ENCODE measurements around the gene PPP2R2B.
"Not testable (repeated sequence)": the region's sequence is repeated elsewhere in the genome, so short reads cannot be mapped to it uniquely, and the experiment has no call there.

The PPP2R2B gene

DNA sequence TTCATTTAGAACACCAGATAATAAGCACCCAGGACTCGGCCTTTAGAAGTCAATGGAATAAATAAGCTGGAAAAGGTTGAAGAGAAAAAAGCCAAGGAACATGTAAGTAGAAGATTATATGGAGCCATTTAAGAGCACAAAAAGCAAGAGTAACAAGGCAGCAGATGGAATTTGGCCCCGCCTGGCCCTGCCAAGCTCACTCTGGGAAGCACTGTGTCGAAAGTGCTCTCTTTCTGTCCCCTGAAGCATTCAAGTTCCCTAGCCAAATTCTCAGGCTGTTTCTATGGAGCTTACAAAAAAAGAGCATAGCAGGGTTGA lies 289.6 kb downstream of the PPP2R2B start:
- DNase-seq = no peak

DNA sequence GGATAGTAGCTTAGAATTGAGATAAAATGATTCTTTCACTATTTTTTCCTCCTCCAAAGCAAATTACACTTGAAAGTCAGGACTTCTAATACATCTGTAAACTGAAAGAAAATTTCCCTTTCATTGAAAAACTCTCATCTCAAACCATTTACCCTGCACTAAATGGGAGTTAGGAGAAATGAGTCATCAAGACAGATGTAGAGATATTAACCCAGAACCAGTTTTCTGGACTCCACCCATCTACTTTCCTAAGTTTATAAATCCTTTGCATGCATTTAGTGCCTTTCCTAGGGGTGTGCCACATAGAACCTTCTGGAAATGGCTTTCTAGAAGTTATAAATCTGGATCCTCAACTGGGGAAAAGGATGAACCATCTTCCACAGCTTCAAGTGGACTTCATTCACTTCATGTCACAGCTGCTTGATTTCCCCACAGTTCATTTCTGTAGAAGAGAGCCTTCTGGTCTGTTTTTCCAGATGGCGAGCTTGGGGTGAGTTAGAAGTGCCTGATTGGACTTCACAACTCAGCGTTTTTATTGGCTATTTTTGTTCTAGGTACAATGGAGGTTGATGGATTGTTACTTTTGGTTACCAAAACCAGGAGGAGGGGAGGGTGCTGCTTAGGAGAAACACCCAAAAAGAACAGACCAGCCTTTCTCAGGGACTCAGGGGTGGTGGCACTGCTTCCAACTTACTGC lies 290.1 kb downstream of the PPP2R2B start:
- no peak for DNase-seq

DNA sequence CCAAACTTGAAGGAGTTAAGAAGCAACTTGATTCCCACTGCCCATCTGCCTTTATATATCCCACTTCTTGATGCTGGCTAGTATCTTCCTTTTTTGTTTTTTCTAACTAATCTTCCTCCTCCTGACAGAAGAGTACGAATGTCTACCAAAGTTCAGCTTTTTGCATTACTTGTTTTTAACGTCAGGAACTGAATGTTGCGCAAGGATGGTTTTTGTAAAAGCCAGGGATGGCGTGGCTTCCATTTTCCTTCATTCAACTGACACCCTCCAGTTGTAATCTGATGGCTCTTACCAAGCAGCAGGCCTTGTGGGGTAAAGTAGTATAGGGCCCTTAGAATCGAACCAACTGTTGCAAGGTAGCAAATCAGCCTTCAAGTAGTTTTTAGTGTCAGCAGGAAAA lies 291.8 kb downstream of the PPP2R2B start:
- DNase-seq = no peak

DNA sequence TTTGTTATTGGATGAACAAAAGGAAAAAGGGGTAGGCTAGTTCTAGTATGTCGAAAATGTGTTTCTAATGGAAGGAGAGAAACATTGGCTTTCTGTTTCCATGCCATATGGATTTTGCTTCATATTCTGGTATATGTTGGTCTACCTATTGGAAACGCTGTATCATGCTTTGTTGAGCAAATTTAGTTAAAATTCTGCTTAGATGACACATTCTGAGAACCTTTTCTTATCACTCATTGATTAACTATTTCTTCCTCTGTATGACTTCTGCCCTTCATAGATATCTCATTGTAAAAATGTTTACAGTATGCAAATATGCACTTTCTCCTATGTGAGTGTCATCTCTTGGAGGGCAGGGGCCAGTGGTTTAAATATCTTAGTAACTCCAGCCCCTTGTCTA lies 293.8 kb downstream of the PPP2R2B start:
- DNase-seq = no peak

DNA sequence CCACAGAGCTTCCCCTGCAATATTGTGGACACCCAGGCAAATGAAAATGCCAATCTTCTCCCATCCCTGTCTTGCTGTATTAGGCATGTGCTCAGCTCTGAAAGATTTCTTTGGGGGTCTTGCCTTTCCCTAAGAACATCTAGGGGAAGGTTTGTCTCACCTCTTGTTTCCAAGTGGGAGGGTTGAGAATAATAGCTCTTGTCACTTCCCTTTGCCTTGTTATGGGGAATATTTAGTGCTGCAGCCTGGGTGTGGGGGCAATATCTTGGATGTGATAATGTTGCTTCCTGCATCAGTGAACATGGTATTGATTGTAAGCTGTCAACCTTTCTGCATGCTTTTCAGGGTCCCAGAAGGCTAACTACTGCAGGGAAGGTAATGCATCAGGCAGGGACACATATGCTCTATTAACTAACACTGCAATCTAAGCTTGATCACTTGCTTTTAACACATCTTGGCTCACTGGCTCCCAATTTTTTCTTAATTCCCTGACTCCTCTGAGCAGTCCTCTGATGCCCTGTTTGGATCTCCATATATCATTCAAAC lies 296.4 kb downstream of the PPP2R2B start:
- no peak for DNase-seq

DNA sequence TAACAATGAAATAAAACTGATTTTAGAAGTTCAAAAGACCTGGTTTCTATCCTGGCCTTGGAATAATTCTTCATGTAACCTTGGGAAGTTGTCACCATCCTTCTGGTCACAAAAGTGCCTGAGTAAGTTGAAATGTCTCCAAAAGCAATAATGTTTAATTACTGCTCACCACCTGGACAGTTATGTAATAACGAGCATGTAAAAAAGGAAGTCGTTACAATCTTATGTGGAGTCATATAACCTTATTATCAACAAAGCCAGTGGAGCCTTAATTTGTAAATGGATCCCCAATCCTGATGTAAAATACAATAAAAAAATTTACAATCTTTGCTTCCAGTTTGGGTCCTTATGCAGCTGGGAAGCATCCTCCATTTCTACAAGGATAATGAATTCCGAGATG lies 298.3 kb downstream of the PPP2R2B start:
- DNase-seq = no peak

DNA sequence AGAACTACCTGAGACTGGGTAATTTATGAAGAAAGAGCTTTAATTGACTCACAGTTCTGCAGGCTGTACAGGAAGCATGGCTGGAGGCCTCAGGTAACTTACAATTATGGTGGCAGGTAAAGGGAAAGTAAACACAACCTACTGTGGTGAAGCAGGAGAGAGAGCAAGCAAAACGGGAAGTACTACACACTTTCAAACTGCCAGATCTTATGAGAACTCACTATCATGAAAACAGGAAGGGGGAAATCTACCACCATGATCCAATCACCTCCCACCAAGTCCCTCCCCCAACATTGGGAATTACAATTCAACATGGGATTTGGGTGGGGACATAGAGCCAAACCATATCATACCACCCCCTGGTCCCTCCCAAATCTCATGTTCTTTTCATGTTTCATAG lies 303.8 kb downstream of the PPP2R2B start:
- DNase-seq = no peak

DNA sequence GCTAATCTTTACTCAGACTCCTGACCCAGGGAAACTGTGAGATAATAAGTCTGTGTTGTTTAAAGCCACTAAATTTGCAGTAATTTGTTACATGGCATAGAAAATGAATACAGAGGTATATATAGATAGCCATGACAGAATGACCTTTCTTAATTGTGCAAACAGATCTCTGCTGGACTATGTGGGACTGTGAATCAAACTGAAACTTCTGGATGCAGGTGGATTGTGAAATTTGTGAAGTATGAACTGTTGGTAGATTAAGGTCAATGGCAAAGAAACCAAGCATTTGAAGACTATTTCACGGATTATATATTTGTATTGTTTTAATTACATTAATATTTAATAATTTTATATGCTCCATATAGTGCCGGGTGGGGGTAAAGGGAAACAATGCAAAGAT lies 310.4 kb downstream of the PPP2R2B start:
- no peak for DNase-seq

DNA sequence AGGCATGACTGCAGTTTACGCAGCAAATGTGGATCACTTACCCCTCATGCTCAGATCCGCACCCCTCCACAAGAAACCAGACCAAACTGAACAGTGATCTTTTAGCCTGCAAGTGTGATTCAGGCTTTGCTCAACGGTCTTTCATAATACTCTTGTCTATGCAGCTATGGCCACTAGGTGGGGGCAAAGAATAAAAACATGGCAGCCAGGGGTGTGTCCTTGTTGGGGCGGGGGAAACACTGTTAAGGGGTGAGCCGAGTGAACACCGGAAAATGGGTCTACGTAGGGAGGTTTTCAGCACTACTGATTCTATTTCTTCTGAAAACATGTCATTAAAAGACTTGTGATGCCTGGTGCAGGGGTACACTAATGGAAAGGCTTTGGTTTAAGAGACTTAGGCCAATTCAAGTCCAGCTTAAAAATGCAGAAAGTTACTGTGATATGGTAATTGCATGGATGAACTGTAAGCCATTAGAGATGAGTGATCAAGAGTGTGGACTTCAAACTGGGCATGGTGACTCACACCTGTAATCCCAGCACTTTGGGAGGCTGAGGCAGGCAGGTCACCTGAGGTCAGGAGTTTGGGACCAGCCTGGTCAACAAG lies 312.7 kb downstream of the PPP2R2B start:
- peak; percentile 73 for DNase-seq

DNA sequence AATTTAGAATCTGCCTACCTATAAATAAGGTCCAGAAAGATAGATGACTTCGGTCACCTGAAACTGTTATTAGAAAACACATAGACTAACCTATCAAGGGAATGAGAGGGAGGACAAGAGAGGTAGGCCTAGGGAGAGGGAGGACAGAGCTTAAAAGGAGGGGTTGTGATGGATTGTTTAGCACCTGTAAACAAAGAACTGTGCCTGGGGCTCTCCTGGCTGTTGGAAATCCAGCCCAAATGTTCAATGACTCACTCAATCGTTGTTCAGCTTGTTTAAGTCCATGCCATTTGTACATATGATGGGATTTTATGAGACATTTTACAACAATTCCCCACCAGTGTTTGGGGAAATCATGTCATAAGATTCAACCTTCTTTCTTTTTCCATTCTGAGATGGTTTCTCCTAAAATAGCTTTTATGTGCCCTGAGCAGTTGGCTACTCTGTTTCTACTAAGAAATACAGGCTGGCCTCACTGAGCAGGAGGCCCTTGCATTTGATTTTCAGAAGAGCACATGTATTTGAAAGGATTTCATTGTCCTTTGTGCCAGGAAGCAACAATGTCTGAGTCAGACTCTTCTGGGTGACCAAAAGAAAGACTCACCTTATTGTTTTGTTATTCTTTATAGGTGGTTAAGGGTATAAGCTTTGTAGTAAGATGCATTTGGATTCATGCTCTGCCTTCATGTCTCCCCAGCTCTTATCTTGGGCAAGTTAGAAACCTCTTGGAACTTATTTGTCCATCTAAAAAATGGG lies 314.4 kb downstream of the PPP2R2B start:
- no peak for DNase-seq

DNA sequence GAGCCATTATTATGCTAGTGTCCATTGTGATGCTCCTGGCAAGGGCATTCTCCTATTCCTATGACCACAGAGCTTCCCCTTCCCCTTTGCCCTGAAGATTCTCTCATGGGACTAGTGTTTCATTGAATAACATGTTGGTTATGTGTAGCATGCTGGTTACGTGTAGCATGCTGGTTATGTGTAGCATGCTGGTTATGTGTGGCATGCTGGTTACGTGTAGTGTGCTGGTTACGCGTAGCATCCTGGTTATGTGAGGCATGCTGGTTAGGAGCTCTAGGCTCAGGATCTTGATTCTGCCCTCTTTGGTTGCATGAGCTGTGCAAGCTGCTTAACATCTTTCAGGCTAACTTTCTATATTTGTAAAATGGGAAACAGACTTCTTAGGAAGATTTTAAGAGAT lies 316.1 kb downstream of the PPP2R2B start:
- no peak for DNase-seq

DNA sequence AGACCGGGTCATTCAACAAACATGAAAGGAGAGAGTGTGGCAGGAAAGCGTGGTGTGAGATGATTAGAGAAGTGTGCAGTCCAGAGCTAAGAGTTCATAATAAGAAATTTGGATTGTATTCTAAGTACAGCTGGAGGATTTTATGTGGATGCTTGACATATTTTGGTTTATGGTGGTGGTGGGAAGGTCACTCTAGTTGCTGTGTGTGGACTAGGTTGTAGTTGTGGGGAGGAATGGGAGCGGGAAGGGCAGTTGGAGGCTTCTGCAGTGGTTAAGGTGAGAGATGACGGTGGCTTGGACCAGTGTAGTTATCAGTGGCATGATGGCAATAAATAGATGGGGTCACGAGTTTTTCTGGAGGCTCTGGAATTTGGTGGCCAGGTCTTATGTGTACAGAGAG lies 316.8 kb downstream of the PPP2R2B start:
- no peak for DNase-seq

DNA sequence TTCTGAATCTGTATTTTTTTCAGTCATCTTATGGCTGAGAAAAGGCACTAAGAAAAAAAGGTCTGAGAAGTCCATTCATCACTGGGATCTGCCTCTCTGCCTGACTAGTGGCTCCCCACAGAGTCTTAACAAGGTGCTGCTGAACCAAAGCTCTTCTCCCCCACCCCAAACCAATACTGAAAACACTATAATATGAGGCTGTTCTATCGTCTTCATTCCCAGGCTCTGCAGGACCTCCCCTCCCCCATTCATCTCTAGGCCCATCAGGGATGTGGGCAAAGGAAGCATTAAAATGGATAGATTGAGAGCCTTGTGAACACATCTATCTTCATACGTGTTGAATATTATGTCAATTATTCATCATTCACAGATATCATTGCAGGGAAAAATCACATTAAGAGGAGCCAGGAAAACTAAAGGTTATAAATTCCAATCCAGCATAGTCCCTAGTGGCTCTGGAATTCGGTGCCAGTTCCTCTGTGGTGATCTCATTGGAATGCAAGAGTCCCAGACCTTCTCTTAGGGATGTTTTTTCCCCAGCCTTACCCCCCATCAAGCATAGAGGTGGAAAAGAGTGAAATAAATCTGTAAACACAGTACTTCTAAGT lies 318.2 kb downstream of the PPP2R2B start:
- DNase-seq = no peak

DNA sequence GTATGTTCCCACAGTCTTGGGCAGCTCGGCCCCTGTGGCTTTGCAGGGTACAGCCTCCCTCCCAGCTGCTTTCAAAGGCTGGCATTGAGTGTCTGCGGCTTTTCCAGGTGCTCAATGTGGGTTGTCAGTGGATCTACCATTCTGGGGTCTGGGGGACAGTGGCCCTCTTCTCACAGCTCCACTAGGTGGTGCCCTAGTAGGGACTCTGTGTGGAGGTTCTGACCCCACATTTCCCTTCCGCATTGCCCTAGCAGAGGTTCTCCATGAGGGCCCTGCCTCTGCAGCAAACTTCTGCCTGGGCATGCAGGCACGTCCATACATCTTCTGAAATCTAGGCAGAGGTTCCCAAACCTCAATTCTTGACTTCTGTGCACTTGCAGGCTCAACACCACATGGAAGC lies 321.7 kb downstream of the PPP2R2B start:
- not testable (repeated sequence) for DNase-seq

DNA sequence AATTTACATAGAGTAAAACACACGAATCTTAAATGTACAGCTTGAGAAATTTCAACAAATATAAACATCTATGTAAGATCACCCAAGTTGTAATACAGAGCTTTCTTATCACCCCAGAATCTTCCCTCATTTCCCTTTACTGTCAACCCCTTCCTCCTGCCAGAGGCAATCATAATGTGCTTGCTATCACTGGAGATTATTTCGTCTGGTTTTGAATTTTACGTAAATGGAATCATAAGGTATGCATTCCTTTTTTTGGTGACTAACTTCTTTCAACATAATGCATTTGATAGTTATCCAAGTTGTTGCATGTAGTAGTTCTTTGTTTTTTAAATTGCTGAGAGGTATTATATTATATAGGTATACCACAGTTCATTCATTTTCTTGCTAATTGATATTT lies 325.1 kb downstream of the PPP2R2B start:
- DNase-seq = no peak

DNA sequence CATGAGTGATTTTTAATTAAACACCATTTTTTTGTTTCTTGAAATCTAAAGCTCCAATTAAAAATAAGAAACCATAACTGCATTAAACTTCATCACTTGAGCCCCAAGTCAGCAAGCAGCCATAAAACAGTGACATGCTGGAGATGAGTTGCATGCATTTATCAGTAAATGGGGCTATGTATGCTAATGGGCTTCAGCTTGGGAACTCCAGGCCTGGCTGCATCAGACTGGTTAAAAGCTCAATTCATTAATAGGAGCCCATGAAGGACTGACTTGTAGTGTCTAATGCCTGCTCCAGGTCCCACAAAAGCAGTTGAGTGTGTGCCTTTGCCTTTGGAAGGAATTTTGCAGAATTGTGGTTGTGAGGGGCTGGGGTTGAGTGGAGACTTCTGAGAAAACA lies 328.9 kb downstream of the PPP2R2B start:
- no peak for DNase-seq

DNA sequence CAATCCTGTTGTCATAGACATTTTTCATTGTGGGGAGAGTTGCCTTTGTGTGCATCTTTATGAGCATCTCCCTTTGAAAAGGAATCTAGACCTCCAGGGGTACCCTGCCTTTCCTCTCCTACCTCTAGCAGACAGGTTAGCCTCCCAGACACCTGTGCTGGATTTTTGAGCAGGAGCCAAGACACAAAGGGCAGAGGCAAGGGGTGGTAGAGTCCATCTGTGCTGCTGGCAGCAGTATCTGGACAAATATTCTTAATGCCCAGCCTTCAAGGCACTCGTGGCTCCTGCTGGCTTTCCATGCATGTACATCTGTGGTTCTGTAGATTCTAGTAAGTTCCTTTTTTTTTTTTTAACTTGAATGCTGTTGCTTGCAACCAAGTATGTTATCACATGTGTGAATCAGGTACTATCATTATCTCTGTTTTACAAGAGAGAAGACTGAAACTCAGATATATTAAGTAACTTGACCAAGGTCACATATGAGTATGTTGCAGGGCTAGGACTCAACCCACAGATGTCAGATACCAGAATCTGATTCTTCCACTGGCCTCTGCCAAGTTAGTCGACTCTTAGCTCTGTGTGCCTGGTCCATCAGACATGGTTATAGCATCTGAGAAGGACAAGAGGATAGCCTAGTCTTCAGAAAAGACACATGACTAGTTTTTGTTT lies 329.6 kb downstream of the PPP2R2B start:
- DNase-seq = no peak

DNA sequence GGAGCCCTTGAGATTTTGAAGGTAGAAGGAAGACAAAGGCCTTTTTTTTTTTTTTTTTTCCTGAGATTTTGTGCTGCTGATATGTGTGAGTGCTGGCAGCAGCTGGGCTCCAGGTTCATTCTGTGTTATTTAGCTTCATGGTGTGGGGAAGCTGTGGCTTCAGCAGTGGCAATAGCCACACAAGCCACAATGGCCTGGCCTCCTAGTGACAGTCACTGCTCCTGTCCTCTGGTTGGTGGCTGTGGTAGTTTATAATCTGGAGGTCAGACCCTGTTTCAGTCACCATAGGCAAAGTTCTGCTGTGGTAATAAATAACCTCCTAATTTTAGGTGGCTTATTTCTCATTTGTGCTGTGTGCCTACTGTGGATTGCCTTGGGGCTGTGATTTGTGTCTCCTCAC lies 334.3 kb downstream of the PPP2R2B start:
- no peak for DNase-seq

DNA sequence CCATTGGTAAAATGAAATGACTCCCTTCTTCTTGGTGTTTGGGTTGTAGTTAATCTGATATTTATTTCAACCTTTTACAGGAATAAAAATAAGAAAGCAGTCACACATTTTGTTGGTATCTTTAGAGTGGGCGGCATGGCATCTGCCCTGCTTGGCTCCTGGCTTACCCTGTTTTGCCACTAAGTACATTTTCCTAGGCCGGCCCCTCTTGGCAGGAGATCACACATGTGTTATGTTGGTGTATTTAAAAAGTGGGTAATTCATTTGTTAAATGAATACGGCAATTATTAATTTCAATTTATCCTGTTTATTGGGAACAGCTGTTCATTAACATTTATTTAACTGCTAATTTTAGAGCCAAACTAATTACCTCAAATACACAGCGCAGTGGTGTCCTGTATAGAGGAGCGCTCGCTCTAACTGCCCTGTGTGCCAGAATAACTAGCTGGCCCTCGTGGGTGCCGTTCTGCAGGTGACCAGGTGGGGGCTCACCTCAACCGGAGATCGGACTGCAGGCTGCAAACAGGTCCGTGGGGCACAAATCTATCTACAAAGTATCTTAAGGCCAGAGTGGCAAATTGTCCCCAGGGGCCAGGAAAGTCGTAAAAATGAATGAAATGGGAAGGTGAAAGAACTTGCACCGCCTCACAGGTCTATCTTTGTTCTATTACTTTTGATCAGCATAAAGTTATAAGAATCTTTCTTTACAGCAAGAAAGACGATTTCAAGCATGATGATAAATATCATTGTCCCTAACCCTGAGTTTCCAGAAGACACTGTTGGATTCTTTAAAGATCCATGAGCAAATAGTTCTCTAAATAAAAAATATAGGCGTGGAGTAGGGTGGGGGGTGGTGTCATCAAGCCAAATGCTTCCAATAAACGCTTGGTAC lies 336.4 kb downstream of the PPP2R2B start:
- peak; percentile 59 for DNase-seq

DNA sequence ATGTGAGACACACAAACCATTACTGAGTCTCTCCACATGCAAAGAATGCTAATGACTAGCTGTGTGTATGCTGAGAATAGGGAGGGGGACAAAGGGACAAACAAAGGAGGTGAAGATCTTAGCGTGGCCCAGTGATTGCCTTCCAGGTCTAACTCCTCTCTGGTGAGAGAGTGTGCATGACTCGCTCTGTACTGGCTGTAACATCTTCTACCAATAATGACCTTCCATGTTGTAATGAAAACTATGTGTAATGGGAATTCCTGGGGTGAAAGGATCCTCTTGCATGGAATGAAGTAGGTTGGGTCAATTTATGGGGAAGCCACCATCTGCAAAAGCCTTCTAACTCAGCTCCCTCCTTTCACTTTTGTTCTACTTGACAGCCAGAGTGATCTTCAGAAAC lies 338.1 kb downstream of the PPP2R2B start:
- DNase-seq = no peak

DNA sequence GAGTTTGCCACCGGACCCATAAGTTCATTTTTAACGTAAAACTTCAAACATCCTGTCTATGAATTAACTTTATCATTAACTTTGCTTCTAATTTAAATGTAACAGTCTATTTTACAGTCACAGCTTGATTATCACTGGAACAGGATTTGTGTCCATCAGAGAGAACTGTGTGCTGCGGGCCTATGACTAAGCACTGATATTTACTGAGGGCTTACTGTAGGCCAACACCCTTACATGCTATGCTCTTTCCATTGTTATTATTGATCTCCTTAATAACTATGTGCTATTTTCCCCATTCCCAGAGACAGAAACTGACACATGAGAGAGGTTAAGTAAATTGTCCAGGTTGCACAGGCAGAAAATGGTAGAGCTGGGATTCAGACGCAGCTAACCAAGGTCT lies 338.6 kb downstream of the PPP2R2B start:
- no peak for DNase-seq

DNA sequence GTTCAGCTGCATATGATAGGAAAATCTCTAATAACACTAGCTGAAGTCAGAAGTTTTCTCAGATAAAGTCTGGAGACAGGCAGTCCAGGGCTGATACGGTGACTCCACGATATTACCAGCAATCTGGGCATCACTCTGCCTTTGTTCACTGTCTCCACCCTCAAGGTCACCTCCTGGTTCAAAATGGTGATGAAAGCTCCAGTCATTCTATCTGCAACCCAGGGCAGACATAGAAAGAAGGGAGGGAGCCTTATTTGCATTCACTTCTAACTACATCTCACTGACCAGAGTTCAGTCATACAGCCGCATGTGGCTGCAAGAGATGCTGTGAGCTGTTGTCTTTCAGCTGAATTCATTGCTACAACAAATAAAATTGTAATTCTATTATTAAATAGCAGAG lies 340.1 kb downstream of the PPP2R2B start:
- no peak for DNase-seq
